ENCODE data around the gene STYK1. TPM values are rescaled to one million over a fixed set of nuclear protein-coding genes. Genes with fewer than 3 reads are reported as not detected.

The STYK1 gene
- total and polyA plus RNA-seq, 9 of the 15 experiments (the other 6 are each of a cell fraction or from before 2014, with no cell fraction given): 0.31 to 1.8 (median 0.64) TPM

GRCh38 chr12:10582704-10583103 lies 91.1 kb downstream of the STYK1 start:
- intact Hi-C loops (cut with micrococcal nuclease) (no loop called here), in situ Hi-C loops (cut with MboI) (no loop called here)
- H3K4me1 ChIP-seq (replicated peaks in 1 of 2; ENCODE audit: control insufficient read depth in 2 of 2, insufficient read depth in 2 of 2, low read length in 2 of 2): no peaks in the 10 kb centered on the region
- no peaks in the 10 kb centered on the region for H3K27me3 ChIP-seq (ENCODE audit: control insufficient read depth in 2 of 2, insufficient read depth in 2 of 2, low read length in 2 of 2)
- no peaks in the 10 kb centered on the region for H4K20me1 ChIP-seq (replicated peaks; ENCODE audit: control insufficient read depth, insufficient read depth, low read length)
- POLR2A ChIA-PET: no interaction called here
- WGBS (ENCODE audit: insufficient coverage, low coverage, missing lambda C conversion rate): 91% methylated on average over 3 of the region's 3 CpGs
- TF ChIP-seq FOXO4 (CRISPR knock-in tag; IDR thresholded peaks at IDR 0.05) (no peak), ZNF212 (CRISPR knock-in tag; IDR thresholded peaks at IDR 0.05) (no peak), USF1 (CRISPR knock-in tag; IDR thresholded peaks at IDR 0.05) (no peak), ATF7 (IDR thresholded peaks at IDR 0.05) (no peak), ZNF766 (CRISPR knock-in tag; conservative IDR thresholded peaks at IDR 0.05) (no peak), NFIC (IDR thresholded peaks at IDR 0.05) (no peak), SRSF1 (IDR thresholded peaks at IDR 0.05; ENCODE audit: low read depth, low read length) (no peak), NKRF (IDR thresholded peaks at IDR 0.05; ENCODE audit: borderline replicate concordance) (no peak), ZNF224 (CRISPR knock-in tag; IDR thresholded peaks at IDR 0.05) (no peak), GABPB2 (CRISPR knock-in tag; conservative IDR thresholded peaks at IDR 0.05) (no peak), IFI16 (CRISPR knock-in tag; IDR thresholded peaks at IDR 0.05) (no peak), HNRNPK (IDR thresholded peaks at IDR 0.05; ENCODE audit: low read depth, low read length, poor library complexity, severe bottlenecking) (no peak), MECOM (CRISPR knock-in tag; IDR thresholded peaks at IDR 0.05) (no peak), TFE3 (CRISPR knock-in tag; IDR thresholded peaks at IDR 0.05) (no peak)
- ATAC-seq (no peak), DNase-seq (ENCODE audit: extremely low read depth in 1 of 4, low spot score in 3 of 4) (no peak), FAIRE-seq (no peak)
- no peaks in the 10 kb centered on the region for H3K9me1 ChIP-seq (ENCODE audit: control insufficient read depth, insufficient read depth, low read length)
- H3K36me3 ChIP-seq (ENCODE audit: control insufficient read depth, insufficient read depth, low read length): no peaks in the 10 kb centered on the region
- no peaks in the 10 kb centered on the region for H3K79me2 ChIP-seq (ENCODE audit: control insufficient read depth, insufficient read depth, low read length)
- CTCF ChIA-PET (ENCODE audit: low intra/inter-chr PET ratio): no interaction called here
- no peak overlapping the region for H3K4me3 ChIP-seq
- no peak overlapping the region for H3K27ac ChIP-seq (ENCODE audit: extremely low read depth, low read depth, low read length)
- BruUV-seq (replicated peaks): no TSS peak
- H3K9ac ChIP-seq (ENCODE audit: insufficient read depth in 1 of 2, low read depth in 2 of 2, low read length in 2 of 2): no peak overlapping the region
- no peak overlapping the region for H3K4me2 ChIP-seq (ENCODE audit: insufficient read depth, low read length)
- H3K9me3 ChIP-seq (replicated peaks; ENCODE audit: control insufficient read depth, insufficient read depth, low read depth, low read length): peaks cover 2% of the 10 kb centered on the region; the same call in 1 of the 2 replicates
- no peak overlapping the region for H2AFZ ChIP-seq (ENCODE audit: low read depth, low read length)

Data from K562 (cell line).